ENCODE results near the gene ZNF474.

DNA sequence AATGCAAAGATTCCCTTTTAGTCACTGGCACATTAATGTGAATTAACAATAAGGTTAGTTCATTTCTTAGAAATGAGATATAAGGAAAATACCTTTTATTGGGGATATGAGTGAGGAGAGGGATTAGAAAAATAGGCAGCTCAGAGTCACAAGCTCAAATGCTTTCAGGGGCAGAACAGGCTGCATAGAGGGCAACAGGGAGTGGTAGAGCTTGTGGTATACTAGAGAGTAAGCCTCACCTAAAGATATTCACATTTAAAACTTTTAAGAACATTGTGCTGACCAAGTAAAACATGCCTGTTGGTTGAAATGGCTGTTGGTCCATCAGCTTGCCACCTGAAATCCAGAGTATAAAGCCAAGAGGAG lies 34.7 kb downstream of the ZNF474 start:
- TF ChIP-seq, protein P1, sequence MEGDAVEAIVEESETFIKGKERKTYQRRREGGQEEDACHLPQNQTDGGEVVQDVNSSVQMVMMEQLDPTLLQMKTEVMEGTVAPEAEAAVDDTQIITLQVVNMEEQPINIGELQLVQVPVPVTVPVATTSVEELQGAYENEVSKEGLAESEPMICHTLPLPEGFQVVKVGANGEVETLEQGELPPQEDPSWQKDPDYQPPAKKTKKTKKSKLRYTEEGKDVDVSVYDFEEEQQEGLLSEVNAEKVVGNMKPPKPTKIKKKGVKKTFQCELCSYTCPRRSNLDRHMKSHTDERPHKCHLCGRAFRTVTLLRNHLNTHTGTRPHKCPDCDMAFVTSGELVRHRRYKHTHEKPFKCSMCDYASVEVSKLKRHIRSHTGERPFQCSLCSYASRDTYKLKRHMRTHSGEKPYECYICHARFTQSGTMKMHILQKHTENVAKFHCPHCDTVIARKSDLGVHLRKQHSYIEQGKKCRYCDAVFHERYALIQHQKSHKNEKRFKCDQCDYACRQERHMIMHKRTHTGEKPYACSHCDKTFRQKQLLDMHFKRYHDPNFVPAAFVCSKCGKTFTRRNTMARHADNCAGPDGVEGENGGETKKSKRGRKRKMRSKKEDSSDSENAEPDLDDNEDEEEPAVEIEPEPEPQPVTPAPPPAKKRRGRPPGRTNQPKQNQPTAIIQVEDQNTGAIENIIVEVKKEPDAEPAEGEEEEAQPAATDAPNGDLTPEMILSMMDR (IDR thresholded peaks at IDR 0.05) = no peak
- no peak for TF ChIP-seq POLR2A (IDR thresholded peaks at IDR 0.05)
